ENCODE data around the gene KIF16B.
"Not testable (repeated sequence)": the region's sequence is repeated elsewhere in the genome, so short reads cannot be mapped to it uniquely, and the experiment has no call there.

The KIF16B gene

DNA sequence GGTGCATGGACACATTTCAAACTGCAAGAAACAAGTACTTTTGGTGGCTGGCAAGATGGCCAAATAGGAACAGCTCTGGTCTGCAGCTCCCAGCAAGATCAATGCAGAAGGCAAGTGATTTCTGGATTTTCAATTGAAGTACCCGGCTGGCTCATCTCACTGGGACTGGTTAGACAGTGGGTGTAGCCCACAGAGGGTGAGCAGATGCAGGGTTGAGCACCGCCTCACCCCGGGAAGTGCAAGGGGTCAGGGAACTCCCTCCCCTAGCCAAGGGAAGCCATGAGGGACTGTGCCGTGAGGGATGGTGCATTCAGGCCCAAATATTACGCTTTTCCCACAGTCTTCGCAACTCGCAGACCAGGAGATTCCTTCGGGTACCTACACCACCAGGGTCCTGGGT lies 53.6 kb downstream of the KIF16B start:
- not testable (repeated sequence) for DNase-seq (ENCODE audit: low read depth)

DNA sequence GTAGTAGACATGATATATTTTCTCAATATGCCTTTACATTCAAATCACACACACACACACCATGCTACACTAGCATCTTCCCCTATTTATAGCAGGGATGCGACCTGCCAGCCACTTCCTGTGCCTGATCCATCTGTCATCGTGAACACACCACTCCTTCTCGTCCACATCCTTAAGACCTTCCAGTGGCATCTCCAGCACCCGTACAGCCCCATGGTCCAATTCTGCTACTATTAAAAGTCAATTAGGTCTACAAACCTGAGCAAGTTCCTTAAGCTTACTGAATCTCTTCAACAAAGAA lies 54.5 kb downstream of the KIF16B start:
- DNase-seq (ENCODE audit: low read depth) = no peak

DNA sequence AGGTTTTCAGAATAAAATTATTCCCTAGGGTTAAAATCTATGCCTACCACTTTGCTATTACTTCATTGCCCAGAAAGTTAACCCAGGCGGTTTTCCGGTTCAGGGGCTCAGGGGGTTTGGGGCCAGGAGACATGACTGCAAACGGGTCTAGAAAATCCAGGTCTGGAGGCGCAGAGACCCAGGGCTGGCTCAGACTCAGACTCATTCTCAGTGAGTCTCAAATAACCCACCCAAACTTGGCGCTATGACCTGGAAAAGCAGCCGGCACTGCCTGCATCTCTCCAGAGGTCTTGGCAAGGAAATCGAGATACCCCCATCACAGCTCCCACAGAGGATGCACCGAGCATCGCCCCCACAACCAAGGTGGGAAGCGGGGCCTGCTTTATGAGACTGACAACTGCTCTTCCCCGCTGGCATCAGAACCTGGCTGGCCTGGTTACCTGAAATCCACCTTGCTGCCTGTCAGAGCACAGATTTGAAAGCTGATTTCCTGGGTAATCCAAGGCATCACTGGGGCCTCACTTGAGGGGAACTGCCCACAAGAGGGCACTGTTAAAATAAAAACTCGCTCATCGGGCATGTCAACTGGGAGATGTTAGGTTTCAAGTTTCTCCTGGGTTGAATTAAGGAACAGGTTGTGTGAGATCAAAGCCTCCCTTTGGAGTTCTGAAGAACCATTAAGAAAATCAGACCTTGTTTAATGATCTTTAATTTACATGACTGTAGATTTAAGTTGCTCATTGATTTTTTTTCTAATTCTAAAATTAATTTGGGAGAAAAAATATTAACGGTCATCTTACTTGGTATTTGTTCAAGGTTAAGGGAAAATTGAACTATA lies 55.1 kb downstream of the KIF16B start:
- no peak for DNase-seq (ENCODE audit: low read depth)

DNA sequence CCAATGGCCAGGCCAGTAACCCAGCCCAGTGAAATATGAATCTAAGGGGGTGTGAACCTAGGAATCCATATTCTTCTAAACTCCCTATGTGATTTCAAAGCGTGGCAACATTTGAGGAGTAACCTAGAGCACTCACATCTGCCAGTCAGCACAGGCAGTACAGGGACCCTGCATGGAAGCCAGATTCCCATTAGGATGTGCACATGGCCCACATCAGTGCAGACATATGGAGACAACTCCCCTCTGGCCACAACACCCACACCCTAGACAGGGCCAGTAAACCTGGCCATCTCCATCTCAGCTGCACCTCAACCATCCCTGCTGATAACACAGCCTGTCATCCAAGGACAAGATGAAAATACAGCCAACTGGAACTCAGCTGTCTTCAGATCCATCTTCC lies 56.5 kb downstream of the KIF16B start:
- DNase-seq (ENCODE audit: low read depth) = no peak

DNA sequence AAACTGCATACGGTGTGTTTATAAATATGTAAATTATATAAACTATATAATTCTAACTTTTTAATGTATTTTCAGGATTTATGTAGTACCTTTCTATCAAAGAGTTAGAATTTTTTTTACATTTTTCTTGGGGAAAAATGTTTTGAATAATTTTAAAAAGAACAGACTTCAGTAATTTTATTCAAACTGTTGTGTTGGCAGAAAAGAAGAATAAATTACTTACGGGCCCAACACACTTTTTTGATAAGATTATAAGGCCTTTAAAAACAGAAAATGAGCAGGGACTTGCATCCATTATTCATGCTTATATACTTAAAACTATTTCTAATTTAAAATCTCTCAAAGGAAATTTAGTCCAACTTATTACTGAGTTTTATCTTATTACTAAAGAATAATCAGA lies 58.2 kb downstream of the KIF16B start:
- DNase-seq (ENCODE audit: low read depth) = no peak

DNA sequence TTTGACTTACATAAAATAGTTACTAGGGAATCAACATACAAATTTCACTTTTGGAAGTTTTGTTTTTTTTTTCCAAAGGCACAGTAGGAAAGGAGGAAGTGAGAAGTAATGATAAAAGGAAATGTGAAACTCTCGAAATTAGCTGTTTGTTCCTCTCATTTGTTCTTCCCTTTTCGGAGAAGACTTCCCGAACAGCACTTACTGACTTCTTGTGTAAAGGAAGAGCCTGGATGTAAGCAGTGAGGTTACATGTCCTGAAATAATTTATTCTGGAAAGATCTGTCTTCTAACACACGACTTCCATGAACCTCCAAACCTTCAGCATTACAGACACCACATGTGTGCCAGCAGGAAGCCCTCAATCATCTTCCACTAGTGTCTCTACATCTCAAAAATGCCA lies 59.1 kb downstream of the KIF16B start:
- DNase-seq (ENCODE audit: low read depth) = no peak

DNA sequence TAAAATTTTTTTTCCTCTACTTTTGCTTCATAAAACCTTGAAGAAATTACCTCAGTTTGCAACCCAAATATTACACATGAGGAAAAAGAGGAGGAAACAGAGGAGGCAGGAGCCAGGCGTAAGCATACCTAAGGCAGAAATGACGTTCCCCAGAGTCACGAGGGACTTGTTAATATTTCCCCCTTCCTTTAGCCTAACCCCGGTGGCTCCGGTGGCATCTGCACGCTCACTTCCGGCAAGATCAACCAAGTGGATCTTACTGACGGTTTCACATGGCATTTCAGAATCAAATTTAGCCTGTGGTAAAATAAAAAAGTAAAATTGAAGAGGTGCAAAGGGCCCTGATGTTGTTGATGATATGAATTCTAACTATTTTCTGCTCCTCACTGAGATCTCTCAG lies 67.4 kb downstream of the KIF16B start:
- no peak for DNase-seq (ENCODE audit: low read depth)

DNA sequence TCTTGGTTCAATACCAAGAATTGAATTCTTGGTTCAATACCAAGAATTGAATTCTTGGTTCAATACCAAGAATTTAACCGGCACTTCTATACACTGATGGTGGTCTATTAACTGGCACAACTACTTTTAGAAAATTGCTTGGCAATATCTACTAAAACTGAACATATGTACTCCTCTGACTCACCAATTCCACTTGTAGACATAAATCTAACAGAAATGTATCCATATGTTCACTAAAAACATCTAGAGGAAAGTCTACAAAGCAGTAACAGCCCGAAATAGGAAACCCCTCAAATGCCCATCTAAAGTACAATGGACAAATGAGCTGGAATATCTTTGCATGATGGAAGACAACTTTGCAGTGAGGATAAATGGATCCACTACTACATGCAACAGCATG lies 71.9 kb downstream of the KIF16B start:
- DNase-seq (ENCODE audit: low read depth) = no peak

DNA sequence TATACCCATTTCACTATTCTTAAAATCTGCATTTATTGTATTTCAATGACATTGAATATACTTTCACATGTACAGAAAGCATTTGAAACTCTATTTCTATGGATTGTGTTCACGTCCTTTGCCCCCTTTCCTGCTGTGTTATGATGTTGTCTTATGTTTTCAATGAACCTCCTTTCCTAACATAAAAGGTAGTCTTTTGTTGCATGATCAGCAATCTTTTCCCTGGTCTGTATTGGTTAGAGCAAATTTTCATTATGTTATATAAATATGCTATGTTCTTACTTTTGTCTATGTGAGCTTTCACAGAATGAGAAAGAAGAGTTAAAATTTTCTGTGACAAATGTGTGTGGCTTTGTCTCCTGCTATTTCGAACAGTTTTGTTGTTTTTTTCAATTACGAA lies 73.1 kb downstream of the KIF16B start:
- DNase-seq (ENCODE audit: low read depth) = no peak

DNA sequence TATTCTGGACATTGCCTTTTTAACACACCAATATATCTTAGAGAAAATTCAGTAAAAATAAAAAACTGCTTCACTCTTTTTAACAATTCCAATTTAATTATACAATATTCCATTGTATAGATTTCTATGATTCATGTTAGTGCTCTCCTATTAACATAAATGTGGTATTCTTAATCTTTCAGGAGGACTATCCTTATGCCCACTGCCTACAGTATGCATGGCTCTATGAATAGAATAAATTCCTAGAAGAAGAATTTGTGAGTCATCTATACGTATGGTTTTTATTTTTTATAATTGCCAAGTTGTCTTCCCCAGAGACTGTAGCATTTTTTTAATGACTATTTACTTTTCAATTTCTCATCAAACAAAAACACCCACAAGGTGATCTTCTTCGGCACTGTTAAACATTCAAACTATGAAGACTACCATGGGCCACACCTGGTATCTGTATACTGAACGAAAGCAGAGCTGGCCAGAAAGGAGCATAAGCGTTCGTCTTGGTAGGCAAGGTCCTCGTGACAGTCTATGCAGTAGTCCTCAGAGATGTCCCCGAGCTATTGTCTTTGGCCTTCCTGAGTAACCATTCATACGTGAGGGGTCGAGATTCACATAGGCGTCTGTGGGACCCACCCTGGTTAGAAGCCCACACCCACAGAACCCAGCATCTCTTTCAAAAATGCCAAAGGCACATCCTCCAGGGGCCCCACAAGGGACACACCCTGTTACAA lies 74.6 kb downstream of the KIF16B start:
- no peak for DNase-seq (ENCODE audit: low read depth)

DNA sequence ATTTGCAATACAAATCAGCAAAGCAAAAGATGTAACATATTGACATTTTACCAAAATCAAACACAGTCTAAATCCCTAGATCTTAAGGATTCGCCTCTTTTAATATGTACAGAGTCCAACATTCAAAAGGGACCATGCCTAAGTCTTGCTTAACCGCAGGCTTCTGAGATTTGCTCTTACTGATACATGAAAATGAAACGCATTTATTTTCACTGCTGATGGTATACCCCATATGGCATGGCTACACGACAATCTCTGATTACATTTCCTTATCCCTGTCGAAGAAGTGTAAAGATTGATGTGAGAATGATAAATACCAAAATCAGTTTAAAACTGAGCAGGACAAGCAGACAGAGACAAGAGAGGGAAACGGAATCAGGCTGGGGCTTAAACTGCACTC lies 75.4 kb downstream of the KIF16B start:
- DNase-seq (ENCODE audit: low read depth) = no peak

DNA sequence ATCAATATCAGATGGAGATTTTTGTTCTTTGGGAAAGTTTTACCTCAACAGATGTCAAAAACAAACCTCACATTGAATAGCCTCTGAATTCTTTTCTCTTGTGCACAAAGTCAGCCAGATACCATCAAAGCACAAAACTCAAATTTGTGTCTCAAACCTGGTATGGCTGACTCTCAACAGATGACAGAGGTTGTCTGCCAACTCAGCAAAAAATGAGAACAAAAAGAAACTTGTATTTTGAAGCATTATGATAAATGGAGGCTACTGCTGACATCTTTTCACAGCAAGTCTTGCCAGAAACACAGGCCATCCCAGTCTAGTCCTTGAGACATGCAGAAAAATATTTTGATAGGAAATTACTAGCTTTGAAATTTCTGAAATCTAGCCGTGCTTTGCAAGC lies 79.8 kb downstream of the KIF16B start:
- DNase-seq (ENCODE audit: low read depth) = no peak

DNA sequence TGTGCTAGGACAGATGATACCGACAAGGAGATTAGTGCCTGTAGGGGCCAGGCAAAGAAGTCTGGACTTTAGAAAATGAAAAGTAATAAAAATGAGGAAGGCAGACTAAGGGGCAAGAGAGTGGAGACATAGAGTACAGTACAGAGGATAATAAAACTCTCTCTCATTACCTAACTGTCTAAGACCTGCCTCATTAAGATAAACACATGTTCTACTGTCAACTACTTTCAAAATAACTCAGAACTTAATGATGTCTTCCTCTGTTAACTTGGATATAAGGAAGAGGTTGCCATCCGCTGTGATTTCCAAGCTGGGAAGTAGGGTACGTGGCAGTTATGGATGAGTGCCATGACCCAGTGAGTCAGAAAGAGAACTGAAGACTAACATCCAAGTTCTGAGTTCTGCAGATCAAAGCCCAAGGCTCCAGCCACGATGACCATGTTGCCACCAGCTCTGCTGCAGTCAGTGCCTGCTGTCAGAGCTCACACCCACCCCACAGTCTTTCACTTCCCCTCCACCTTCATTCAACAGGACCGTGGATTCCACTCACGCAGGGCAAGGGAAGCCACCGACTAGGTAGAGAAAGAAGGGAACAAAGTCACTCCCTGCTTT lies 81.8 kb downstream of the KIF16B start:
- DNase-seq (ENCODE audit: low read depth) = no peak

DNA sequence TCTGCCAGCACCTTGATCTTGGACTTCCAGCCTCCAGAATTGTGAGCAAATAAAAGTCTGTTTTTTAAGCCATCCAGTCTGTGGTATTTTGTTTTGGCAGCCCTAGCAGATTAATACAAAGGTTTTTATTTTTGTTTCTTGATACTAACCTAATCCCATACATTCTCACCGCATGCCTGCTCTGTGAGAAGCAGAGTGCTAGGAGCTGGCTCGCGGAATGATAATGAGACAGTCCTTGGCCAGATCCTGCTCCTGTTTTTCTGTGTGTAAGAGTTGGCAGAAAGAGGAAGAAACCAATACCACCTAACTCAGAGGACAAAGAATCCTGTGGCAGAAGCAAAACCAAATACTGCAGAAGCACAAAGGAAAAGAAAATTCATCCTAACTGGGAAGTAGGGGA lies 82.6 kb downstream of the KIF16B start:
- no peak for DNase-seq (ENCODE audit: low read depth)

DNA sequence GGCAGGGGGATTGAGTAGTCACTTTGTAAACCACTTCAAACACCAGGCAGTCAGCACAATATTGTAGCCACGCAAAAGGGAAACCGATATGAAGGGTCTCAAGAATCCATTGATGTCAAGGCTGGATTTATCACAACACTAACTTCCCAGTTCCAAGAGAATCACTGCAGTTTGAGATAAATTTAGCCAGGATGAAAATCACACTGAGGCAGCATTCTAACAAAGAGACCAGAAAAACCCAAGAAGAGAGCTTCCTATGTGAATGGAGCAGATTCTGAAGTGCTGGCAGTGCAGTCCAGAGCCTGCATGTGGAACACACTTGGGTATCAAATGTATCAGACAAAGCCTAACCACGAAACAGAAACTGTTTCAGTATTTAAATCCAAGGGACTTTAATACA lies 84.6 kb downstream of the KIF16B start:
- no peak for DNase-seq (ENCODE audit: low read depth)

DNA sequence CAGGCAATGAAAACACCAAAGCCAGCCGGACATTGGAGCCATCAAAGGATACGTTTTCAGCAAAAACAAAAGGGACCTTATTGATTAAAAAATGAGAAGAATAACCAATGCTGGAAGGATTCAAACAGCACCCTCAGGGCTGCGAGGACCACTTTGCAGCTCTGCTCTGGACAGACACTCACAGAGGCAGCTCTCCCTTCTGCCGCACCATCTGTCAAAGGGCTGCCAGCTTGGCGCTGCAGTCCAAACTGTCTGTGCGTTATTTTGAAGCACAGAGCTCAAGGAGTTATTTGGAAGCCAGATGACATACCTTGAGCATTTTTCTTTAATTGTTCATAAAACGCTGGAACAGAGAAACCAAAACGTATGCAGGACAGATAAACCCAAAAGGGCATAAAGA lies 85.2 kb downstream of the KIF16B start:
- DNase-seq (ENCODE audit: low read depth) = no peak

DNA sequence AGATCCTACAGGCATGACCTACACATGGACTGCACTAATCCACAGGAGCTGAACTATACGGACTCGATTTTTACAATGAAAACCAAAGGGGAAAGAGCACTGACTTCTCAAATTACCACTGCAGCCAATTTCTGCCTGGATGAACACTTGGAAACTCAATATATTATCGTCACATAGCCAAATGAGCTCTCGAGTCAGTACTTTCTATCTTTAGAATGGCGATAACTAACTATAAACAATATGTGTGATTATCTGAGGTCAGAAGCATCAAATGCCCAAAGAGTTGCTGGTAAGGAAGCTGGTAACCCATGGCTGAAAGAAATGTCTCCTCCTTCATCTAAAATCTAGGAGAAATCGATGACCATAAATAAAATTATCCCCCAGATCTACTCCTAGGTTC lies 86.7 kb downstream of the KIF16B start:
- no peak for DNase-seq (ENCODE audit: low read depth)

DNA sequence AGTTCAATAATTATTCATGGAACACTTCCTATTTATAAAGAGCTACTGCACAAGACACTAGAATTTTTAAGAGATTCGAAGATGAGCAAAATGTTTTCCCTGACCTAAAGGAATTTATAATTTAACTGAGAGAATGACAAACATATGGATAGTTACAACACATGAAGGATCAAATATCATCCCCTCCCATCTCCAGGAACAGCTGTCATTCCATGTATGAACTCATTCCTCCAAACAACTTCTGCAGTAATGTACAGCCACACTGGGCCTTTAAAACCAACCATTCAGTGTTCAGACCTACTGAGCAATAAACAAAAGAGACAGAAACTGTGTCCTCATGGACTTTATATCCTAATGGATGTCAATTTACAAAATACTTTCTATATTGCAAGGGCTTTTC lies 87.8 kb downstream of the KIF16B start:
- DNase-seq (ENCODE audit: low read depth) = no peak

DNA sequence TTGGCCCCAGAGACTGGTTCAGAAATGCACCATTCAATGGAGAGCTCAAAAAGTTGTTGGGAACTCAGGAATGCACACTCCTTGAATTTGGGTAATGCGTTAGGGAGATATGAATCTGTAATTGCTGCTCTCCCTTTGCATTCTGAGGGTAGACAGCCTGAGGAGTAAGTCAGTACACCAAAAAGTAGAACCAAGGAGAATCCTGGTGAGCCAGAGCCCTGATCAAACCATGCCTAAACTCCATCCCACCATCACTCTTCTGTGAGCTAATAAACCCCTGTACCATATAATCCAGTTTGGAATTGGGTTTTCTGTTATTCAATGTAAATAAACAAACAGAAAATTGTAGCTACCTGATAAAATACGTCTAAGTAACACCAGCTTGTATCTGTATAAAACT lies 90.2 kb downstream of the KIF16B start:
- DNase-seq (ENCODE audit: low read depth) = no peak

DNA sequence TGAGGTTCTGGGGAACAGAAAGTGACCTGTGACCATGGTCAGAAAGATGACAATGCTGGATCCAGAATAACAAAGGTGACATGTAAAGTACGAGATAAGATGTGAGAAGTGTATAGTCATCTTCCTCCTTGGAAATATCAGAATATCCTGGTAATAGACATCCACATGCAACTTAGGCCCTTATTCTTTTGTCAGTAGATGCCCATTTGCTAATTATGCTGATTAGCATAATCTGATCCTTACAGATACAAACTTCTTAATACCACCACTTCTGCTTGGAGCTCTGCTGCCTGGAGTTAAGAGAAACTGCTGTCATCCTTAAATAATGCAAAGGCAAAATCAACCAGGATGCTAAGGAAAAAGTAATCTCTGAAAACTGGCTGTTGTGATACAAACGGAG lies 91.3 kb downstream of the KIF16B start:
- DNase-seq (ENCODE audit: low read depth) = no peak

DNA sequence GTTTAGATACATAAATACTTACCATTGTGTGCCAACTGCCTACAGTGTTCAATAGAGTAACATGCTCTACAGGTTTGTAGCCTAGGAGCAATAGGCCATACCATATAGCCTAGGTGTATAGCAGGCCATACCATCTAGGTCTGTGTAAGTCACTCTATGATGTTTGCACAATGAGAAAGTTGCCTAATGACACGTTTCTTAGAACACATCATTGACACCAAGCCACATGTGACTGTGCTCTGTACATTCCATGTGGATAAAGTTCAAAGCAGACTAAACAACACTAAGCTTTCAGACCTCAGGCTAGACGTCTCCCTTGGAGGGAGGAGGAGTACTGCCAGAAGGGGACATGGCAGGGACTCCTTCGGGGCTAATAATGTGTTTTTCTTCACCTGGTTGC lies 93.6 kb downstream of the KIF16B start:
- DNase-seq (ENCODE audit: low read depth) = no peak

DNA sequence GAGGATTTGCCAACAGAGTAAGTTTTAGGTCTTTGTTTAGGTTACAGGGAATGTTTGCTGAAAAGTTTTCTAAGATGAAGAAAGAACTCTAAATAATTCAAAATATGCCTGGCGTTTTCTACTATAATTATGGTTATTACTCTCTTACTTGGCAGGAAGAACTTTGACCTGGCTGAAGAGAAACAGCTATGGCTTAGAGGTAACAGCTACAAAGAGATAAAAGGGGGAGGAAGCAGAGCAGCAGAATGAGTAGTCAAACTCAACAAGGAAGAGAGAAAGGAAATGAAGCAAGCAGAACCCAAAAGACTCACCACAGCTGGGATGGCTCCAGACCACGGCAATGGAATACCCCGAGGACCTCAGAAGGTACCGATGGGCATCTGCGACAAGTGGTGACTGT lies 95.6 kb downstream of the KIF16B start:
- DNase-seq (ENCODE audit: low read depth) = no peak

DNA sequence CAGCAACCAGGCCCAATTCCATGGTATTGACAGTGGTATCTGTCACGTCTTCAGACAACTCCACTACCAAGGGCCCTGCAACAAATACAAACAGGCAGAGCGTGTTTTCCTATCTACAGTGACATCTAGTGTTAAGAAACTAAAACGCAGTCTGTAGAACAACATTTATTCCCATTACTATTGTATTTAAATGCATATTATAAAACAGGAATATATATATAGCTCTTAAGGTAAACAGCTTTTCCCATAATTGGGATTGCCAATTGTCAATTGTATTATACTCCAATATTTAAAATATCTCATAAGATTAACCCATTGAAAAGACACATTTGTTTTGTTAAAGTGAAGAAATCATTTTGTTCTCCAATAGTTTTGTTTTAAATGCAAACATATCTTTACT lies 97.2 kb downstream of the KIF16B start:
- DNase-seq (ENCODE audit: low read depth) = no peak

DNA sequence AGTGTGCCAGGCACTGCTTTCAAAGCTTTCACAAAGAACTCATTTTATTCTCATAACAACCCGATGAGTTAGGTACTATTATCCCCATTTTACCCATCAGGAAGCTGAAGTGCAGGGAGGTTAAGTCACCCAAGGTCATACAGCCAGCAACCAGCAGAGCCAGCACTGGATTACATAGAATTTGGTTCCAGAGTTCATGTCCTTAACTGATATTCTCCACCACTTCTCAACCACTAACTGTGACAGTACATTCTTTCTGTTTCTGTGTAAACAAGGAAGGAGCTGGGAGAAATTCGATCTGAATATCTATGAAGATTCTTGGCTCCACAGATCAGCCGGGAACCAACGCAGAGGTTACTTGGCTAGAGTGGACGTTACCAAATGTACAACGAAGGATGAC lies 98.0 kb downstream of the KIF16B start:
- DNase-seq (ENCODE audit: low read depth) = no peak
